Limb (tissue), 2 donors: Measurements from ENCODE around the gene C11orf97.
"Not testable (repeated sequence)": the region's sequence is repeated elsewhere in the genome, so short reads cannot be mapped to it uniquely, and the experiment has no call there.

Experiments
- DNase-seq, 2 donors: peaks; one replicate each; pipeline ENCODE4 v3.0.0-alpha.2; 2016; ENCODE audit errors: extremely low spot score in 2 of 2

Gene C11orf97

GRCh38 chr11:94525546-94526324, 13.5 kb downstream of the C11orf97 start:
- peak; percentile 38 to 68 for DNase-seq

GRCh38 chr11:94526645-94527438, 14.6 kb downstream of the C11orf97 start:
- DNase-seq: no peak

GRCh38 chr11:94528551-94528950, 16.3 kb downstream of the C11orf97 start:
- no peak for DNase-seq

GRCh38 chr11:94532211-94532610, 19.9 kb downstream of the C11orf97 start:
- DNase-seq: no peak

GRCh38 chr11:94533206-94533605, 20.9 kb downstream of the C11orf97 start:
- DNase-seq: no peak

GRCh38 chr11:94533696-94534630, 21.7 kb downstream of the C11orf97 start:
- no peak for DNase-seq

- no peak for DNase-seq
Observed at GRCh38 chr11:94536386-94536785, 24.1 kb downstream of the C11orf97 start.

- no peak for DNase-seq
Observed at GRCh38 chr11:94537031-94537600, 24.9 kb downstream of the C11orf97 start.

- no peak for DNase-seq
Observed at GRCh38 chr11:94539420-94539819, 27.2 kb downstream of the C11orf97 start.

- DNase-seq: peak; percentile 74 to 89
Observed at GRCh38 chr11:94543695-94544645, 31.7 kb downstream of the C11orf97 start, which contains the start of gene FUT4. TSS of gene FUT4 (plus strand) at chr11:94543921. CDS start at chr11:94544134, 213 bp downstream.

GRCh38 chr11:94544646-94545263, 32.5 kb downstream of the C11orf97 start:
- DNase-seq: no peak

- DNase-seq: peak in 1 of 2 donors; percentile 54
Observed at GRCh38 chr11:94545264-94546161, 33.3 kb downstream of the C11orf97 start.

GRCh38 chr11:94546162-94546470, 33.9 kb downstream of the C11orf97 start:
- DNase-seq: no peak

- DNase-seq: no peak
Observed at GRCh38 chr11:94546886-94547285, 34.6 kb downstream of the C11orf97 start.

- DNase-seq: no peak
Observed at GRCh38 chr11:94549146-94549545, 36.9 kb downstream of the C11orf97 start.

- DNase-seq: no peak
Observed at GRCh38 chr11:94550513-94550912, 38.3 kb downstream of the C11orf97 start.

GRCh38 chr11:94553938-94554337, 41.7 kb downstream of the C11orf97 start:
- DNase-seq: no peak

- DNase-seq: not testable (repeated sequence)
Observed at GRCh38 chr11:94555752-94556329, 43.6 kb downstream of the C11orf97 start.
